ENCODE measurements around the gene TMEM114. TPM values are rescaled to one million over a fixed set of nuclear protein-coding genes. Genes with fewer than 3 reads are reported as not detected.

TMEM114 gene
- polyA plus RNA-seq, 2 of the 4 experiments (the other 2 are of a cell fraction) = not detected

DNA sequence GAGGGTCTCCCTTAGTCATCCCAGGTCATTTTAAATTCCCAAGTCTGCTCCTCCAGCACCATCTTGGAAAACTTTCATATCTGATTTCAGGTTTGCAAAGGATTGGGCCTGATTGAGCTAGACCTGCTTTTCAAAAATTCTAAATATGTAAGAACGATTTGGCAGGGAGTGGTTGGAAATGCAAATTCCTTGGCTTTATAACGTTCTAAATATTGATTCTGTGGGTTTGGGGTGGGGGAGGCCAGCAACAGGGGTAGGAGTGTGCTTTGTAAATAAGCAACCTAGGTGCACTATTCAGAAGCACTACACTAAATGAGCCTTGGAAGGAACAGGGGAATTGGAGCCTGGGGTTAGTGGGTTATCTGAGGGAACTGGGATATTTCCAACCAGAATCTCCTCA, 47.9 kb downstream of the TMEM114 start:
- H3K4me3 ChIP-seq = no peak overlapping the region
- WGBS (ENCODE audit: missing lambda C conversion rate) = 9% methylated on average over 2 of the region's 2 CpGs
- no peaks in the 10 kb centered on the region for H3K9me3 ChIP-seq
- TF ChIP-seq, protein P1, sequence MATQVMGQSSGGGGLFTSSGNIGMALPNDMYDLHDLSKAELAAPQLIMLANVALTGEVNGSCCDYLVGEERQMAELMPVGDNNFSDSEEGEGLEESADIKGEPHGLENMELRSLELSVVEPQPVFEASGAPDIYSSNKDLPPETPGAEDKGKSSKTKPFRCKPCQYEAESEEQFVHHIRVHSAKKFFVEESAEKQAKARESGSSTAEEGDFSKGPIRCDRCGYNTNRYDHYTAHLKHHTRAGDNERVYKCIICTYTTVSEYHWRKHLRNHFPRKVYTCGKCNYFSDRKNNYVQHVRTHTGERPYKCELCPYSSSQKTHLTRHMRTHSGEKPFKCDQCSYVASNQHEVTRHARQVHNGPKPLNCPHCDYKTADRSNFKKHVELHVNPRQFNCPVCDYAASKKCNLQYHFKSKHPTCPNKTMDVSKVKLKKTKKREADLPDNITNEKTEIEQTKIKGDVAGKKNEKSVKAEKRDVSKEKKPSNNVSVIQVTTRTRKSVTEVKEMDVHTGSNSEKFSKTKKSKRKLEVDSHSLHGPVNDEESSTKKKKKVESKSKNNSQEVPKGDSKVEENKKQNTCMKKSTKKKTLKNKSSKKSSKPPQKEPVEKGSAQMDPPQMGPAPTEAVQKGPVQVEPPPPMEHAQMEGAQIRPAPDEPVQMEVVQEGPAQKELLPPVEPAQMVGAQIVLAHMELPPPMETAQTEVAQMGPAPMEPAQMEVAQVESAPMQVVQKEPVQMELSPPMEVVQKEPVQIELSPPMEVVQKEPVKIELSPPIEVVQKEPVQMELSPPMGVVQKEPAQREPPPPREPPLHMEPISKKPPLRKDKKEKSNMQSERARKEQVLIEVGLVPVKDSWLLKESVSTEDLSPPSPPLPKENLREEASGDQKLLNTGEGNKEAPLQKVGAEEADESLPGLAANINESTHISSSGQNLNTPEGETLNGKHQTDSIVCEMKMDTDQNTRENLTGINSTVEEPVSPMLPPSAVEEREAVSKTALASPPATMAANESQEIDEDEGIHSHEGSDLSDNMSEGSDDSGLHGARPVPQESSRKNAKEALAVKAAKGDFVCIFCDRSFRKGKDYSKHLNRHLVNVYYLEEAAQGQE (IDR thresholded peaks at IDR 0.05) = no peak
- no peak for TF ChIP-seq SREBF2 (IDR thresholded peaks at IDR 0.05)
- no peak for TF ChIP-seq POLR2AphosphoS2 (conservative IDR thresholded peaks at IDR 0.05; ENCODE audit: low read length)
- no peaks in the 10 kb centered on the region for H3K4me1 ChIP-seq
- CTCF ChIA-PET = no interaction called here
- DNase-seq (ENCODE audit: low read depth in 1 of 2, low spot score in 1 of 2) (no peak), ATAC-seq (no peak), FAIRE-seq (no peak)
- H3K4me2 ChIP-seq = no peak overlapping the region
- POLR2A ChIA-PET = no interaction called here
- H3K27ac ChIP-seq = no peak overlapping the region

GRCh38 chr16:8541868-8542267, 48.4 kb downstream of the TMEM114 start:
- Histone ChIP-seq H3K9me3 (no peaks in the 10 kb centered on the region), H3K4me1 (no peaks in the 10 kb centered on the region), H3K27ac (no peak overlapping the region), H3K4me3 (no peak overlapping the region), H3K4me2 (no peak overlapping the region)
- ATAC-seq = no peak
- FAIRE-seq = no peak
- POLR2A ChIA-PET = no interaction called here
- WGBS (ENCODE audit: missing lambda C conversion rate) = 5% methylated on average over 4 of the region's 4 CpGs
- DNase-seq (ENCODE audit: low read depth in 1 of 2, low spot score in 1 of 2) = no peak
- TF ChIP-seq RARB (CRISPR knock-in tag; IDR thresholded peaks at IDR 0.05) = no peak
- no peak for TF ChIP-seq PHF8 (IDR thresholded peaks at IDR 0.05; ENCODE audit: borderline replicate concordance, low read depth)
- TF ChIP-seq HOXB13 (CRISPR knock-in tag; IDR thresholded peaks at IDR 0.05; ENCODE audit: low read depth) = no peak
- TF ChIP-seq KDM5A (IDR thresholded peaks at IDR 0.05) = no peak
- TF ChIP-seq POLR2A (IDR thresholded peaks at IDR 0.05; ENCODE audit: low read length) = no peak
- no peak for TF ChIP-seq EP300 (IDR thresholded peaks at IDR 0.05)
- no peak for TF ChIP-seq BHLHE40 (IDR thresholded peaks at IDR 0.05; ENCODE audit: low read depth, low read length)
- no peak for TF ChIP-seq RFX5 (IDR thresholded peaks at IDR 0.05)
- CTCF ChIA-PET = no interaction called here

DNA sequence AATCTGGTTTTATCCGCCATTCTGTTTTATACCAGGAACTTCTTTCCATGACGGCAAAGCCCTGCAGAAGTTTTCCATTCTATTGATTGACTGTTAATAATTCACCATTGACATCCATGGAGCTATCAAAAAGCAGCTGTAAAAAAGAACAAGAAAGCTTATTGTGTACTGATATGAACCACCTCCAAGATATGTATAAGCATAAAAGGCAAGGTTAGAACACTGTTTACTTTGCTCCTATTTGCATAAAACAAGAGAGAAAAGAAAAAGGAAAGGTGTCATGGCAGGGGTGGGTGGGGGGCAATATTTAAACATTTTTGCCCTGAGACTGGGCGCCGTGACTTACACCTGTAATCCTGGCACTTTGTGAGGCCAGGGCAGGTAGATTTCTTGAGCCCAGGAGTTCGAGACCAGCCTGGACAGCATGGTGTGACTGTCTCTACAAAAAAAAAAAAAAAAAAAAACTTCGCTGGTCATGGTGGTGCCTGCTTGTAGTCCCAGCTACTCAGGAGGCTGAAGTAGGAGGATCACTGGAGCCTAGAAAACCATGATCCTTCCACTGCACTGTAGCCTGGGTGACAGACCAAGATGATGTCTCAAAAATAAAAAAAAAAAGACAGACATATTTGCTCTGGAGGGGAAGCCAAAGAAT, 52.5 kb downstream of the TMEM114 start:
- FAIRE-seq (no peak), ATAC-seq (no peak), DNase-seq (ENCODE audit: low read depth in 1 of 2, low spot score in 1 of 2) (no peak)
- Histone ChIP-seq H3K4me3 (no peak overlapping the region), H3K4me1 (no peaks in the 10 kb centered on the region), H3K4me2 (no peak overlapping the region), H3K9me3 (no peaks in the 10 kb centered on the region), H3K27ac (no peak overlapping the region)
- TF ChIP-seq TFCP2L1 (CRISPR knock-in tag; IDR thresholded peaks at IDR 0.05) (no peak), GATA3 (IDR thresholded peaks at IDR 0.05; ENCODE audit: borderline replicate concordance) (no peak), HOXB13 (CRISPR knock-in tag; IDR thresholded peaks at IDR 0.05; ENCODE audit: low read depth) (no peak), POLR2A (IDR thresholded peaks at IDR 0.05; ENCODE audit: low read length) (no peak), EP300 (IDR thresholded peaks at IDR 0.05) (no peak), PHF8 (IDR thresholded peaks at IDR 0.05; ENCODE audit: borderline replicate concordance, low read depth) (no peak), CHD2 (IDR thresholded peaks at IDR 0.05; ENCODE audit: low read length, partially characterized antibody) (no peak), FOXS1 (CRISPR knock-in tag; IDR thresholded peaks at IDR 0.05) (no peak), BHLHE40 (IDR thresholded peaks at IDR 0.05; ENCODE audit: low read depth, low read length) (no peak), HEYL (CRISPR knock-in tag; IDR thresholded peaks at IDR 0.05) (no peak), CBX8 (IDR thresholded peaks at IDR 0.05) (no peak), CBX2 (IDR thresholded peaks at IDR 0.05; ENCODE audit: borderline replicate concordance, low read depth) (no peak)
- TF ChIP-seq, protein P1 (IDR thresholded peaks at IDR 0.05) = no peak
- TF ChIP-seq, protein P2, sequence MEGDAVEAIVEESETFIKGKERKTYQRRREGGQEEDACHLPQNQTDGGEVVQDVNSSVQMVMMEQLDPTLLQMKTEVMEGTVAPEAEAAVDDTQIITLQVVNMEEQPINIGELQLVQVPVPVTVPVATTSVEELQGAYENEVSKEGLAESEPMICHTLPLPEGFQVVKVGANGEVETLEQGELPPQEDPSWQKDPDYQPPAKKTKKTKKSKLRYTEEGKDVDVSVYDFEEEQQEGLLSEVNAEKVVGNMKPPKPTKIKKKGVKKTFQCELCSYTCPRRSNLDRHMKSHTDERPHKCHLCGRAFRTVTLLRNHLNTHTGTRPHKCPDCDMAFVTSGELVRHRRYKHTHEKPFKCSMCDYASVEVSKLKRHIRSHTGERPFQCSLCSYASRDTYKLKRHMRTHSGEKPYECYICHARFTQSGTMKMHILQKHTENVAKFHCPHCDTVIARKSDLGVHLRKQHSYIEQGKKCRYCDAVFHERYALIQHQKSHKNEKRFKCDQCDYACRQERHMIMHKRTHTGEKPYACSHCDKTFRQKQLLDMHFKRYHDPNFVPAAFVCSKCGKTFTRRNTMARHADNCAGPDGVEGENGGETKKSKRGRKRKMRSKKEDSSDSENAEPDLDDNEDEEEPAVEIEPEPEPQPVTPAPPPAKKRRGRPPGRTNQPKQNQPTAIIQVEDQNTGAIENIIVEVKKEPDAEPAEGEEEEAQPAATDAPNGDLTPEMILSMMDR (IDR thresholded peaks at IDR 0.05) = no peak
- TF ChIP-seq, protein P3, sequence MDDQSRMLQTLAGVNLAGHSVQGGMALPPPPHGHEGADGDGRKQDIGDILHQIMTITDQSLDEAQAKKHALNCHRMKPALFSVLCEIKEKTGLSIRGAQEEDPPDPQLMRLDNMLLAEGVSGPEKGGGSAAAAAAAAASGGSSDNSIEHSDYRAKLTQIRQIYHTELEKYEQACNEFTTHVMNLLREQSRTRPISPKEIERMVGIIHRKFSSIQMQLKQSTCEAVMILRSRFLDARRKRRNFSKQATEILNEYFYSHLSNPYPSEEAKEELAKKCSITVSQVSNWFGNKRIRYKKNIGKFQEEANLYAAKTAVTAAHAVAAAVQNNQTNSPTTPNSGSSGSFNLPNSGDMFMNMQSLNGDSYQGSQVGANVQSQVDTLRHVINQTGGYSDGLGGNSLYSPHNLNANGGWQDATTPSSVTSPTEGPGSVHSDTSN (IDR thresholded peaks at IDR 0.05) = no peak
- WGBS (ENCODE audit: missing lambda C conversion rate) = 7% methylated on average over 6 of the region's 6 CpGs
- ChIA-PET CTCF (no interaction called here), POLR2A (no interaction called here)

Measured in A549 (cell line).